NB4 (cell line): ENCODE results near the gene PTPRD.

Experiments
- MAX ChIP-seq: IDR thresholded peaks from 2 replicates; pipeline ENCODE4 v1.6.1; 2011; ENCODE audit warnings: low read depth, low read length
- MYC ChIP-seq: IDR thresholded peaks from 2 replicates; pipeline ENCODE4 v1.6.1; 2011; ENCODE audit warnings: low read depth, low read length
- POLR2A ChIP-seq: IDR thresholded peaks from 2 replicates; pipeline ENCODE4 v1.6.1; 2011; ENCODE audit warnings: mild to moderate bottlenecking; ENCODE audit not compliant: insufficient read length; ENCODE audit errors: extremely low read depth
- TF ChIP-seq, protein P1 (sequence below): IDR thresholded peaks from one replicate; pipeline ENCODE4 v1.5.1; 2012; ENCODE audit warnings: low read depth, low read length

DNA sequence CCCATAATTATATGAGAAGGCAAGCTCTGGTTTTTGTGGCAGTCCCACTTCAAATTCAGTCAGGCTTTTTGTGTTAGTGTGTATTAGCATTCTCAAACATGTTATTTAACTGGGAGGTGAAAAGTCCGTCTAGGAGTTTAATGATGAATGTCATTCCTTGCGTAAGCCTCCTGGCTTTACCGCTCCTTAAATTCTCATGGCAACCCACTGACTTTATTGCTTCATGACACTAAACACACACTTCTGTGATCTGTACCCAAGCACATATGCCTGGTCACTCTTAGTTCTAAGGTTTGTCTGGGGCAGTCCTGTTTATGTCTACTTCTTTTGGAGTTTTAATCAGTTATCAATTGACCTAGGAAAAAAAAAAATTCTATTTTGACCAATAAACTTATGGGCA lies 2135.4 kb downstream of the PTPRD start:
- TF ChIP-seq, protein P1, sequence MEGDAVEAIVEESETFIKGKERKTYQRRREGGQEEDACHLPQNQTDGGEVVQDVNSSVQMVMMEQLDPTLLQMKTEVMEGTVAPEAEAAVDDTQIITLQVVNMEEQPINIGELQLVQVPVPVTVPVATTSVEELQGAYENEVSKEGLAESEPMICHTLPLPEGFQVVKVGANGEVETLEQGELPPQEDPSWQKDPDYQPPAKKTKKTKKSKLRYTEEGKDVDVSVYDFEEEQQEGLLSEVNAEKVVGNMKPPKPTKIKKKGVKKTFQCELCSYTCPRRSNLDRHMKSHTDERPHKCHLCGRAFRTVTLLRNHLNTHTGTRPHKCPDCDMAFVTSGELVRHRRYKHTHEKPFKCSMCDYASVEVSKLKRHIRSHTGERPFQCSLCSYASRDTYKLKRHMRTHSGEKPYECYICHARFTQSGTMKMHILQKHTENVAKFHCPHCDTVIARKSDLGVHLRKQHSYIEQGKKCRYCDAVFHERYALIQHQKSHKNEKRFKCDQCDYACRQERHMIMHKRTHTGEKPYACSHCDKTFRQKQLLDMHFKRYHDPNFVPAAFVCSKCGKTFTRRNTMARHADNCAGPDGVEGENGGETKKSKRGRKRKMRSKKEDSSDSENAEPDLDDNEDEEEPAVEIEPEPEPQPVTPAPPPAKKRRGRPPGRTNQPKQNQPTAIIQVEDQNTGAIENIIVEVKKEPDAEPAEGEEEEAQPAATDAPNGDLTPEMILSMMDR, result no peak
- TF ChIP-seq POLR2A (no peak), MYC (no peak), MAX (no peak)
